ENCODE data around the gene PRIMA1.

Gene PRIMA1

GRCh38 chr14:93794756-93795155 is 6.5 kb upstream of the PRIMA1 start:
- no peak for DNase-seq (ENCODE audit: low spot score)

- DNase-seq (ENCODE audit: low spot score): no peak
These were observed 5.5 kb upstream of the PRIMA1 start for GRCh38 chr14:93793555-93794324.

GRCh38 chr14:93792391-93792790 is 4.1 kb upstream of the PRIMA1 start:
- DNase-seq (ENCODE audit: low spot score): no peak

DNA sequence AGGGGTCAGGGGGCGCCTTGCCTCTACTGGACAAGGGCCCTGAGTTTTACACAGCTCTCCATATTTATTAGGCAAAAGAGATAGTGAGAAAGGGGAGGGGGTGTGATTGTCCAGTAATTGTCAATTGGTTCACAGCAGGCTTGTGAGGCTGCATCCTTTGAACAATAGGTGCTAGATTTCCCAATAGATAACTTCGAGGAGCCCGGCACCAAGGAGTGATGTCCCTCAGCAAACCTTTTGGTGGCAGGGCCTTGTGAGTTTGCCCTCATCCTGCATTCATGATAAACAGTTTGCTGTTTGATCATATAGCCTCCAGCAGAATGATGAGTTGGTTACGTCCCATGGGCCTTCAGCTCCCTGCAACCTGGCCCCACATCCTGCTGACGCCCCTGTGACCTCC is 2.7 kb upstream of the PRIMA1 start:
- no peak for DNase-seq (ENCODE audit: low spot score)

DNA sequence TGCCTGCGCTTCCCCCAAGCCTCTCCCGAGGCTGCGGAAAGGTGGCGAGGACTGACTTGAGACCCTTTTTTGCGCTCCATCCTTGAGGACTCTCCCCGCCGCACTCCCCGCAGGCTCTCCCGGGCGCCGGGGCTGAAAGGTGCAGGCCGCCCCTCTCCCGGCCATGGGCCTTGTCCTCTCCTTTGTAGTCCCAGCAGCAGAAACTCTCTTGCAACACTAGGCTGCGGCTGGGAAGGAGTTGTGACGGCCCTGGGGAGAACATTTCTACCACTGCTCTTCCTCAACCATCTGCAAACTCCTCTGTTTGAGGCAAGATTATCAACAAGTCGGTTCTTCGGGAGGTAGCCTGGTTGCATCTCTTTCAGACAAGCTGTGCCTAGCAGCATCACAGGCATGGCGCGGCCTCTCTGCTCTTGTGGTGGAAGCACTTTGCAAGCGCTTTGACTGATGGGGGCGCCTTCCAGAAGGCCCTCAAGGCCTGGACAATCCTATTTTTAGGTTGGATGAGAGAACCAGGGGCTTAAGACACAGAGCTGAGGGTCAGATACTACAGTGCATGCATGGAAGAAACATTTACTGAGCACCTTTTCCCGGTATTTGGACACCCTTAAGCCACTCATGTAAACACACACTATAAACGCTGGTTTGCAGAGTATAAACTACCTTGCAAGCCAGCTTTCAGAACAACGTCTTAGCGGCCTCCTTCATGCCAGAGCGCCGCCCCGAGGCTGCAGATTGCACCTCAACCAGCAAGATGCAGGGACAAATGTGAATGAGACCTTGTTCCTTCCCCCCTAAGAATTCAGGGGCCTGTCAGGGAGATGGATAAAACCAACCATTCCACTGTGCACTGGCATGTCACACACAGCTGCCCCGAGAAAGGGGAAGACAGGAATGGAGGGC is 1.2 kb upstream of the PRIMA1 start:
- no peak for DNase-seq (ENCODE audit: low spot score)

- peak; percentile 23 for DNase-seq (ENCODE audit: low spot score)
These were observed 400 bp upstream of the PRIMA1 start for GRCh38 chr14:93788543-93789227.

DNA sequence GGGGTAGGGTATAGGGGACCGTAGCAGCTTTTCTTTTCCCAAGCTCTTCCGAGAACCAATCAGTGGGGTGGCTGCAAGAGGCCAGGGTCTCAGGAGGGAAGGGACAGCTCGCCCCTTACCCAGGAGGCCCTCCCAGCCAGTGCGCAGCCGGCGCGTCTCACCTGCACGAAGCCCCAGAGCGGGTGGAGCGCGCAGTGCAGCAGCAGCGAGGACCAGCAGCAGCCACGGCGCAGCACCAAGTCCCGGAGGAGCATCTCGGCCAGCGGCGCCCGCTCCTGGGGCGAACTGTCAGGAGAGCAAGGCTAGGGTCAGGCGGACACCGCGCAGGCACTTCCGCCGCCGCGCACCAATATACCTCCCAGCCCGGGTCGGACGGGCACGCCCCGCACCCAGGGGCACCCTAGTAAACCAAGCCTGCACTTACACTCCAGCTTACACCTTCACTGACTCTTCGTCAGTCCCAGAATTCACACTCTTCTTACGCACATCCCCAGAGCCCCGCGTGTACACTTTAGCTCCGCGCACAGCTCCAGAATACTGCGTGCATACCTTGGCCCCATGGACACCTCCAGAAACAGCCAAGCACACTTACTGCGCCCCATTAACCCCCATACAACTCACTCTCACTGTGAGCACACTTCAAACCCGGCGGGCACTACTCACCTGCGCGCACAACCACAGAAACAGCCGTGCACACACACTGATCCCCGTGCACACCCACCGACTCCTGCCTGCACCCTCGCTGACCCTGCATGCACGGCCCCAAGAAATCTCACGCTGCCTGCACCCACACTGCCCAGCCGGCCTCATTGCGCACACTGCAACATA is 606 bp downstream of the PRIMA1 start:
- no peak for DNase-seq (ENCODE audit: low spot score)

GRCh38 chr14:93785423-93785822 is 2.9 kb downstream of the PRIMA1 start:
- no peak for DNase-seq (ENCODE audit: low spot score)

DNA sequence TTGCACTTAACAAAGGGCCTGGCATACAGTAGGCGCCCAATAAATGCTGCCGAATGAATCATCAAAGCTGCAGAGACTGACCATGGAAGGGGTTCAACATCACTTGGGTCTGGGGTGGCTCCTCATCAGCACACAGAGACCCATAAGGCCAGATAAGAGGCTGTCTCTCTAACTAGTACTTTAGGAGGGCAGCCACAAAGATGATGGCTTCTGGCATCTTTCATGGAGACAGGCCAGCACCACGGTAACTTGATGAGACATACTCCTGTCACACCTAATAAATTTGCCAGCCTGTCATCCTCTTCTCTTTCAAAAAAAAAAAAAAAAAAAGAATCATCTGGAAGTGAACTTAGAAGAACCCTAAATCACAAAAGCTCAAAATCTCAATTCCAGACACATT is 3.4 kb downstream of the PRIMA1 start:
- DNase-seq (ENCODE audit: low spot score): no peak

GRCh38 chr14:93780813-93781400 is 7.4 kb downstream of the PRIMA1 start:
- DNase-seq (ENCODE audit: low spot score): no peak

- DNase-seq (ENCODE audit: low spot score): no peak
These were observed 9.2 kb downstream of the PRIMA1 start for GRCh38 chr14:93778856-93779629.

- DNase-seq (ENCODE audit: low spot score): no peak
These were observed 9.8 kb downstream of the PRIMA1 start for GRCh38 chr14:93778453-93778852.

GRCh38 chr14:93775744-93776143 is 12.5 kb downstream of the PRIMA1 start:
- DNase-seq (ENCODE audit: low spot score): no peak

- no peak for DNase-seq (ENCODE audit: low spot score)
These were observed 13.1 kb downstream of the PRIMA1 start for GRCh38 chr14:93775158-93775557.

- DNase-seq (ENCODE audit: low spot score): no peak
These were observed 16.0 kb downstream of the PRIMA1 start for GRCh38 chr14:93772263-93772662.

DNA sequence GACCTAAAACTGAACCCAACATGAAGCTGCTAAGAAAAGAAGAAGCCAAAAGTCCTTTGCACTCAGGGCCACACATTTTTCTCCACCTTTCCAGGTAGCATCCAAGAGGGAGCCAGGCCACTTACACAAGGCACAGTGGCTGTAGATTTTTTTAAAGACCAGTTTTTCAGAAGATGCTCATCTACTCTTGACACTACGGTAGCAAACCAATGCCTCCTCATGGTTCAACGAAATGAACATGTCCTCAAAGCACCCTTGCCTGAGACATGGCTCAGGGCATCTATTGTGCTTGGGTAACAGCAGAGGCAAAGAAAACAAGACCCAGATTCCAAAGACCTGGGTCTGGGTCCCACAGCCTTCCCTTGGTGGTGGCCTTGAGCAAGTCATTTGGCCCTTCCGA is 22.3 kb downstream of the PRIMA1 start:
- DNase-seq (ENCODE audit: low spot score): no peak

- no peak for DNase-seq (ENCODE audit: low spot score)
These were observed 23.1 kb downstream of the PRIMA1 start for GRCh38 chr14:93765155-93765554.

- no peak for DNase-seq (ENCODE audit: low spot score)
These were observed 24.1 kb downstream of the PRIMA1 start for GRCh38 chr14:93764211-93764659.

DNA sequence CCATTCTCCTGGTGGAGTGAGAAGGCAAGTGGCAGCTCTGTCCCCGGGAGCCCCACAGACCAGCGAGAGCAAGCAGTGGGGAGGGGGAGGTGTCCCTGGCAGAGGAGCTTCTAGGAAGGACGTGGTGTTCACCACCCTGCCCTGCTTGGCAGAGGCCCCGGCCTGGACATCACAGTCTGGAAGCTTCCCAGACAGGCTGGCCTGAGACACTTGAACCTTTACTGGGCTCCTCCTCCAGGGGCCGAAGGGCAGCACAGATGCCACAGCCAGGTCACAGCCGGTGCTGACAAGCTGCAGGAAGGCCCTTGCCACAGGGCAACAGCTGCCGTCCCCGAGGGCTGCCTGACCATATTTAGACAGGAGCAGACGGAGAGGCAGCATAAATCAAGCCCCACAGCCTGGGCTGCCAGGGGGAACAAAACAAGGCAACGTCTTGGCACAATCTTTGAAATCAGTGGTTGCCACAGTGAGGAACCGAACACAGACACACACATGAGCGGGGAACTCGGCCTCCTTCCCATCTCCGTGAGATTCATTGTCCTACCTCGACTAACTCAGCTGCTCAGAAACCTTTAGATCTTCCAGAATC is 28.5 kb downstream of the PRIMA1 start:
- no peak for DNase-seq (ENCODE audit: low spot score)

- DNase-seq (ENCODE audit: low spot score): no peak
These were observed 31.1 kb downstream of the PRIMA1 start for GRCh38 chr14:93757206-93757605.
